Trophoblast cell (in vitro differentiated cells and primary cell): ENCODE data around the gene GPR162.

ENCODE experiments used
- DNase-seq, 2 donors: peaks; one replicate each; pipeline ENCODE4 v3.0.0-alpha.2; 2016
- H2AFZ ChIP-seq: 2 replicates; pipeline ENCODE4 v1.6.1; 2013; ENCODE audit warnings: low read length, moderate library complexity, mild to moderate bottlenecking; ENCODE audit not compliant: insufficient read depth, poor library complexity
- H2AK5ac ChIP-seq: 2 replicates; pipeline ENCODE4 v1.6.1; 2013; ENCODE audit warnings: mild to moderate bottlenecking, low read length
- H2BK120ac ChIP-seq: 2 replicates; pipeline ENCODE4 v1.6.1; 2013; ENCODE audit warnings: low read length, mild to moderate bottlenecking, moderate library complexity; ENCODE audit not compliant: insufficient read depth, poor library complexity
- H2BK12ac ChIP-seq: 2 replicates; pipeline ENCODE4 v1.6.1; 2013; ENCODE audit warnings: mild to moderate bottlenecking, low read length, moderate library complexity
- H2BK5ac ChIP-seq: 2 replicates; pipeline ENCODE4 v1.6.1; 2013; ENCODE audit warnings: low read length, low read depth, moderate library complexity, mild to moderate bottlenecking; ENCODE audit not compliant: poor library complexity
- H3K14ac ChIP-seq: 2 replicates; pipeline ENCODE4 v1.6.1; 2013; ENCODE audit warnings: mild to moderate bottlenecking, low read length
- H3K18ac ChIP-seq: 2 replicates; pipeline ENCODE4 v1.6.1; 2013; ENCODE audit warnings: mild to moderate bottlenecking, low read length
- H3K23ac ChIP-seq: 2 replicates; pipeline ENCODE4 v1.6.1; 2013; ENCODE audit warnings: low read length
- H3K27ac ChIP-seq: 2 replicates; pipeline ENCODE4 v1.5.1; 2013; ENCODE audit warnings: low read depth, mild to moderate bottlenecking, inconsistent platforms, low read length, moderate library complexity
- H3K27me3 ChIP-seq: 2 replicates; pipeline ENCODE4 v1.6.1; 2013; ENCODE audit warnings: inconsistent platforms, mild to moderate bottlenecking, low read length, moderate library complexity; ENCODE audit not compliant: insufficient read depth
- H3K36me3 ChIP-seq, 2 experiments: 1 replicate in 1 of 2; 2 replicates in 1 of 2; pipeline ENCODE4 v1.6.1; 2013; ENCODE audit warnings: low read length in 2 of 2, mild to moderate bottlenecking in 2 of 2, moderate library complexity in 1 of 2; ENCODE audit not compliant: insufficient read depth in 2 of 2, control insufficient read depth in 1 of 2
- H3K4ac ChIP-seq: 2 replicates; pipeline ENCODE4 v1.6.1; 2013; ENCODE audit warnings: low read depth, mild to moderate bottlenecking, low read length, moderate library complexity
- H3K4me1 ChIP-seq, 2 experiments: 1 replicate in 1 of 2; 2 replicates in 1 of 2; pipeline ENCODE4 v1.6.1; 2013; ENCODE audit warnings: low read length in 2 of 2, mild to moderate bottlenecking in 2 of 2, moderate library complexity in 1 of 2; ENCODE audit not compliant: insufficient read depth in 2 of 2, control insufficient read depth in 1 of 2
- H3K4me2 ChIP-seq: 2 replicates; pipeline ENCODE4 v1.6.1; 2013; ENCODE audit warnings: inconsistent platforms, mild to moderate bottlenecking, low read length, moderate library complexity
- H3K4me3 ChIP-seq: 2 replicates; pipeline ENCODE4 v1.5.1; 2013; ENCODE audit warnings: mild to moderate bottlenecking, low read depth, low read length, inconsistent platforms
- H3K79me1 ChIP-seq: one replicate; pipeline ENCODE4 v1.6.1; 2013; ENCODE audit warnings: low read length
- H3K79me2 ChIP-seq: 2 replicates; pipeline ENCODE4 v1.6.1; 2013; ENCODE audit warnings: low read length, mild to moderate bottlenecking; ENCODE audit not compliant: control insufficient read depth, insufficient read depth, poor library complexity
- H3K9ac ChIP-seq: 2 replicates; pipeline ENCODE4 v1.6.1; 2013; ENCODE audit warnings: mild to moderate bottlenecking, low read length
- H3K9me3 ChIP-seq: 2 replicates; pipeline ENCODE4 v1.6.1; 2013; ENCODE audit warnings: low read depth, mild to moderate bottlenecking, control low read depth, inconsistent platforms, low read length; ENCODE audit not compliant: insufficient read depth
- H4K12ac ChIP-seq: 2 replicates; pipeline ENCODE4 v1.6.1; 2013; ENCODE audit warnings: low read depth, mild to moderate bottlenecking, low read length, moderate library complexity
- H4K8ac ChIP-seq: 2 replicates; pipeline ENCODE4 v1.6.1; 2013; ENCODE audit warnings: low read depth, mild to moderate bottlenecking, low read length, moderate library complexity
- H4K91ac ChIP-seq: one replicate; pipeline ENCODE4 v1.6.1; 2013; ENCODE audit warnings: low read depth, mild to moderate bottlenecking, low read length, moderate library complexity
- WGBS: extraction: QIAGEN DNeasy Blood & Tissue Kit; methylation state at CpG from one replicate; pipeline ENCODE4 v1.1.7; 2013; ENCODE audit warnings: missing lambda C conversion rate; ENCODE audit not compliant: insufficient read length, insufficient coverage; ENCODE audit errors: extremely low coverage; 5-methylcytosine and 5-hydroxymethylcytosine counted together

The GPR162 gene

GRCh38 chr12:6840761-6841515 is 19.3 kb downstream of the GPR162 start, which contains the start of gene GNB3:
GNB3 (plus strand) TSS chr12:6840925; CDS start chr12:6841288, 363 bp downstream.
- no peak within 1 kb of the TSS for H2AK5ac ChIP-seq
- H3K27me3 ChIP-seq: no peaks in the 10 kb centered on the region
- H3K4me1 ChIP-seq: no peaks in the 10 kb centered on the region
- DNase-seq: no peak
- no peak within 1 kb of the TSS for H2BK5ac ChIP-seq
- no peak within 1 kb of the TSS for H4K8ac ChIP-seq
- no peak within 1 kb of the TSS for H4K91ac ChIP-seq
- no peak within 1 kb of the TSS for H3K4me2 ChIP-seq
- no peak within 1 kb of the TSS for H3K14ac ChIP-seq
- H3K9me3 ChIP-seq: no peaks in the 10 kb centered on the region
- H2BK120ac ChIP-seq: no peak within 1 kb of the TSS
- no peak within 1 kb of the TSS for H3K9ac ChIP-seq
- H3K18ac ChIP-seq: no peak within 1 kb of the TSS
- H3K27ac ChIP-seq: no peak within 1 kb of the TSS
- H3K79me1 ChIP-seq: no peaks in the 10 kb centered on the region
- H3K4ac ChIP-seq: no peak within 1 kb of the TSS
- no peaks in the 10 kb centered on the region for H3K79me2 ChIP-seq
- no peak within 1 kb of the TSS for H3K23ac ChIP-seq
- peaks cover 44 to 57% of the 10 kb centered on the region in 2 experiments for H3K36me3 ChIP-seq
- H3K4me3 ChIP-seq: no peak within 1 kb of the TSS
- H4K12ac ChIP-seq: no peak within 1 kb of the TSS
- WGBS: no CpG with 5 or more reads among the region's 24 CpGs
- no peak within 1 kb of the TSS for H2BK12ac ChIP-seq
- H2AFZ ChIP-seq: no peak within 1 kb of the TSS

DNA sequence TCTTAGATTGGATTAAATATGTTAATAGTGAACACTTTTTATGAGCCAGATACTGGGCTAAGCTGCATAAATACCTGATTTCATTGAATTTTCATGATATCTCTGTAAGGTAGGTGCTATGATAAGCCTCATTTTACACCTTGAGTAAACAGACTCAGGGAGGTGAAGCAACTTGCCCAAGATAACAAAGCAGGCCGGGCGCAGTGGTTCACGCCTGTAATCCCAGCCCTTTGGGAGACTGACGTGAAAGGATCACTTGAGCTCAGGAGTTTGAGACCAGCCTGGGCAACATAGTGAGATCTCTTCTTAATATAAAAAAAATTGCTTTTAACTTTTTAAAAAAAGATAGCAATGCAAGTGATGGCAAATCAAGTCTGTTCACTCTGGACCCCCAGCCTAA is 20.5 kb downstream of the GPR162 start:
- Histone ChIP-seq H2BK12ac (no peak overlapping the region), H2AFZ (no peak overlapping the region), H4K12ac (no peak overlapping the region), H3K79me1 (no peaks in the 10 kb centered on the region), H3K79me2 (no peaks in the 10 kb centered on the region), H3K27me3 (no peaks in the 10 kb centered on the region), H2BK120ac (no peak overlapping the region), H3K14ac (no peak overlapping the region), H2BK5ac (no peak overlapping the region), H2AK5ac (no peak overlapping the region), H3K4me3 (no peak overlapping the region), H3K4me1 (no peaks in the 10 kb centered on the region), H3K4ac (no peak overlapping the region), H3K9ac (no peak overlapping the region), H3K18ac (no peak overlapping the region), H3K36me3 (peaks cover 44 to 58% of the 10 kb centered on the region in 2 experiments), H4K91ac (no peak overlapping the region), H3K4me2 (no peak overlapping the region), H4K8ac (no peak overlapping the region), H3K9me3 (no peaks in the 10 kb centered on the region), H3K27ac (no peak overlapping the region), H3K23ac (no peak overlapping the region)
- no peak for DNase-seq
- no CpG with 5 or more reads among the region's 4 CpGs for WGBS

- DNase-seq: peak in 1 of 2 donors; percentile 10
- no peak overlapping the region for H2BK5ac ChIP-seq
- H3K4me3 ChIP-seq: no peak overlapping the region
- H3K79me2 ChIP-seq: no peaks in the 10 kb centered on the region
- no peak overlapping the region for H4K8ac ChIP-seq
- no peak overlapping the region for H3K4ac ChIP-seq
- no peak overlapping the region for H4K91ac ChIP-seq
- no peak overlapping the region for H2BK12ac ChIP-seq
- H3K18ac ChIP-seq: no peak overlapping the region
- H3K23ac ChIP-seq: no peak overlapping the region
- peaks cover 37 to 51% of the 10 kb centered on the region in 2 experiments for H3K36me3 ChIP-seq
- no peak overlapping the region for H3K14ac ChIP-seq
- no peaks in the 10 kb centered on the region for H3K79me1 ChIP-seq
- H2BK120ac ChIP-seq: no peak overlapping the region
- H2AFZ ChIP-seq: no peak overlapping the region
- H3K27me3 ChIP-seq: no peaks in the 10 kb centered on the region
- H3K9ac ChIP-seq: no peak overlapping the region
- no peak overlapping the region for H3K4me2 ChIP-seq
- no peak overlapping the region for H2AK5ac ChIP-seq
- no peaks in the 10 kb centered on the region for H3K9me3 ChIP-seq
- no CpG with 5 or more reads among the region's 16 CpGs for WGBS
- no peak overlapping the region for H4K12ac ChIP-seq
- no peak overlapping the region for H3K27ac ChIP-seq
- no peaks in the 10 kb centered on the region for H3K4me1 ChIP-seq
Observed at GRCh38 chr12:6843118-6843902, 21.7 kb downstream of the GPR162 start.

- Histone ChIP-seq H2BK5ac (no peak overlapping the region), H4K91ac (no peak overlapping the region), H3K23ac (no peak overlapping the region), H4K12ac (no peak overlapping the region), H2AK5ac (no peak overlapping the region), H3K27ac (no peak overlapping the region), H2AFZ (no peak overlapping the region), H3K4me2 (no peak overlapping the region), H3K9me3 (no peaks in the 10 kb centered on the region), H4K8ac (no peak overlapping the region), H2BK12ac (no peak overlapping the region), H3K4me1 (peaks cover 4 to 5% of the 10 kb centered on the region in 2 experiments), H3K36me3 (peaks cover 26 to 49% of the 10 kb centered on the region in 2 experiments), H3K9ac (no peak overlapping the region), H3K4ac (no peak overlapping the region), H3K18ac (no peak overlapping the region), H2BK120ac (no peak overlapping the region), H3K79me1 (no peaks in the 10 kb centered on the region), H3K79me2 (no peaks in the 10 kb centered on the region), H3K4me3 (no peak overlapping the region), H3K14ac (no peak overlapping the region), H3K27me3 (no peaks in the 10 kb centered on the region)
- WGBS: no CpG with 5 or more reads among the region's 17 CpGs
- no peak for DNase-seq
Observed at GRCh38 chr12:6845395-6845794, 23.8 kb downstream of the GPR162 start.
